Measurements from ENCODE around the gene TOR1A. TPM values are rescaled to one million over a fixed set of nuclear protein-coding genes. Genes with fewer than 3 reads are reported as not detected.

Gene TOR1A
- total RNA-seq = 10 to 100 TPM; 52.0 to 58.5 TPM

- H3K27ac Mint-ChIP-seq = peak within 1 kb of the TSS; percentile 83
- H3K36me3 Mint-ChIP-seq (ENCODE audit: low read depth) = peaks cover 24% of the 10 kb centered on the region
- H3K9me3 Mint-ChIP-seq = no peaks in the 10 kb centered on the region
- ChIA-PET CTCF (interaction anchor here (1.1 to 1.4 kb wide), 2 partner anchors 37 to 46 kb away, joined by 3 to 4 read pairs; no protein-coding TSS in a partner anchor), POLR2A (interaction anchor here (0.5 to 1.0 kb wide), 2 partner anchors 22 to 684 kb away, joined by 3 to 6 read pairs; no protein-coding TSS in a partner anchor)
- peak within 1 kb of the TSS; percentile 81 for H3K4me3 Mint-ChIP-seq
- H3K27me3 Mint-ChIP-seq = no peaks in the 10 kb centered on the region
- H3K4me1 Mint-ChIP-seq = peaks cover 19% of the 10 kb centered on the region
- peak; percentile 95 for DNase-seq
These were observed at the start of gene TOR1A for GRCh38 chr9:129823935-129824601. Gene TOR1A (minus strand): TSS chr9:129824136. CDS start chr9:129824085, 51 bp downstream.

- ChIA-PET CTCF (interaction anchor here (0.7 to 4.7 kb wide), 5 partner anchors 14 to 739 kb away, joined by 3 to 22 read pairs (median 4); partner anchors contain the start of gene GPR107), POLR2A (no interaction called here)
- Mint-ChIP-seq H3K27ac (peak overlapping the region; percentile 95), H3K4me3 (peak overlapping the region; percentile 6), H3K27me3 (no peaks in the 10 kb centered on the region), H3K9me3 (no peaks in the 10 kb centered on the region), H3K36me3 (ENCODE audit: low read depth) (peaks cover 73% of the 10 kb centered on the region), H3K4me1 (peaks cover 67% of the 10 kb centered on the region)
- no peak for DNase-seq
These were observed 47.1 kb upstream of the TOR1A start for GRCh38 chr9:129871046-129871445.

- Mint-ChIP-seq H3K27ac (peak overlapping the region; percentile 95), H3K9me3 (no peaks in the 10 kb centered on the region), H3K4me3 (peak overlapping the region; percentile 59), H3K27me3 (no peaks in the 10 kb centered on the region), H3K36me3 (ENCODE audit: low read depth) (peaks cover 77% of the 10 kb centered on the region), H3K4me1 (peaks cover 77% of the 10 kb centered on the region)
- ChIA-PET POLR2A (no interaction called here), CTCF (interaction anchor here (0.7 to 4.7 kb wide), 11 partner anchors 10 to 738 kb away, joined by 3 to 22 read pairs (median 6); partner anchors contain the start of genes GPR107 and TOR1A)
- DNase-seq = no peak
These were observed 45.9 kb upstream of the TOR1A start for GRCh38 chr9:129869585-129870501.

- Mint-ChIP-seq H3K36me3 (ENCODE audit: low read depth) (peaks cover 75% of the 10 kb centered on the region), H3K4me3 (peak overlapping the region; percentile 59), H3K9me3 (no peaks in the 10 kb centered on the region), H3K4me1 (peaks cover 84% of the 10 kb centered on the region), H3K27me3 (no peaks in the 10 kb centered on the region), H3K27ac (peak overlapping the region; percentile 95)
- ChIA-PET POLR2A (interaction anchor here (1.2 kb wide), 1 partner anchor 18 kb away, joined by 3 read pairs; no protein-coding TSS in a partner anchor), CTCF (interaction anchor here (0.6 to 4.7 kb wide), 7 partner anchors 11 to 351 kb away, joined by 3 to 22 read pairs (median 9); no protein-coding TSS in a partner anchor)
- DNase-seq = peak; percentile 94
These were observed 45.0 kb upstream of the TOR1A start for GRCh38 chr9:129868872-129869486.

- peaks cover 87% of the 10 kb centered on the region for H3K4me1 Mint-ChIP-seq
- peak overlapping the region; percentile 95 for H3K27ac Mint-ChIP-seq
- CTCF ChIA-PET = interaction anchor here (0.6 to 4.7 kb wide), 10 partner anchors 10 to 1515 kb away, joined by 3 to 22 read pairs (median 6); no protein-coding TSS in a partner anchor
- POLR2A ChIA-PET = interaction anchor here (1.2 kb wide), 1 partner anchor 19 kb away, joined by 3 read pairs; no protein-coding TSS in a partner anchor
- no peaks in the 10 kb centered on the region for H3K27me3 Mint-ChIP-seq
- H3K9me3 Mint-ChIP-seq = no peaks in the 10 kb centered on the region
- peaks cover 75% of the 10 kb centered on the region for H3K36me3 Mint-ChIP-seq (ENCODE audit: low read depth)
- DNase-seq = no peak
- peak overlapping the region; percentile 59 for H3K4me3 Mint-ChIP-seq
These were observed 44.3 kb upstream of the TOR1A start for GRCh38 chr9:129868023-129868871.

- H3K27ac Mint-ChIP-seq = peak overlapping the region; percentile 89
- ChIA-PET POLR2A (interaction anchor here (1.2 kb wide), 1 partner anchor 20 kb away, joined by 3 read pairs; no protein-coding TSS in a partner anchor), CTCF (interaction anchor here (0.6 to 4.7 kb wide), 10 partner anchors 10 to 1516 kb away, joined by 3 to 22 read pairs (median 8); partner anchors contain the start of gene TOR1B)
- no peak for DNase-seq
- no peak overlapping the region for H3K4me3 Mint-ChIP-seq
- peaks cover 93% of the 10 kb centered on the region for H3K4me1 Mint-ChIP-seq
- H3K36me3 Mint-ChIP-seq (ENCODE audit: low read depth) = peaks cover 76% of the 10 kb centered on the region
- no peaks in the 10 kb centered on the region for H3K9me3 Mint-ChIP-seq
- H3K27me3 Mint-ChIP-seq = no peaks in the 10 kb centered on the region
These were observed 43.4 kb upstream of the TOR1A start for GRCh38 chr9:129867136-129868022.

- peaks cover 76% of the 10 kb centered on the region for H3K36me3 Mint-ChIP-seq (ENCODE audit: low read depth)
- peak; percentile 76 for DNase-seq
- POLR2A ChIA-PET = no interaction called here
These were observed 42.6 kb upstream of the TOR1A start for GRCh38 chr9:129866394-129867135.

GRCh38 chr9:129865668-129866320, 41.9 kb upstream of the TOR1A start:
- peaks cover 77% of the 10 kb centered on the region for H3K36me3 Mint-ChIP-seq (ENCODE audit: low read depth)
- peaks cover 94% of the 10 kb centered on the region for H3K4me1 Mint-ChIP-seq
- ChIA-PET CTCF (interaction anchor here (0.9 to 3.1 kb wide), 4 partner anchors 10 to 177 kb away, joined by 3 to 9 read pairs (median 4); partner anchors contain the start of gene FNBP1), POLR2A (interaction anchor here (0.7 kb wide), 1 partner anchor 209 kb away, joined by 3 read pairs; no protein-coding TSS in a partner anchor)
- peak overlapping the region; percentile 35 for H3K4me3 Mint-ChIP-seq
- H3K27ac Mint-ChIP-seq = peak overlapping the region; percentile 89
- no peak for DNase-seq
- H3K27me3 Mint-ChIP-seq = no peaks in the 10 kb centered on the region
- H3K9me3 Mint-ChIP-seq = no peaks in the 10 kb centered on the region

More at GRCh38 chr9:129866394-129867135, 42.6 kb upstream of the TOR1A start:
- CTCF ChIA-PET = interaction anchor here (0.9 to 3.1 kb wide), 3 partner anchors 19 to 63 kb away, joined by 3 to 10 read pairs (median 9); partner anchors contain the start of gene TOR1B
- no peaks in the 10 kb centered on the region for H3K9me3 Mint-ChIP-seq
- no peaks in the 10 kb centered on the region for H3K27me3 Mint-ChIP-seq
- H3K4me3 Mint-ChIP-seq = peak overlapping the region; percentile 35
- peak overlapping the region; percentile 89 for H3K27ac Mint-ChIP-seq
- H3K4me1 Mint-ChIP-seq = peaks cover 94% of the 10 kb centered on the region

- Mint-ChIP-seq H3K27me3 (no peaks in the 10 kb centered on the region), H3K4me3 (peak overlapping the region; percentile 5), H3K9me3 (no peaks in the 10 kb centered on the region), H3K4me1 (peaks cover 91% of the 10 kb centered on the region), H3K27ac (peak overlapping the region; percentile 89), H3K36me3 (ENCODE audit: low read depth) (peaks cover 74% of the 10 kb centered on the region)
- ChIA-PET POLR2A (interaction anchor here (0.7 kb wide), 1 partner anchor 210 kb away, joined by 3 read pairs; no protein-coding TSS in a partner anchor), CTCF (interaction anchor here (0.9 to 3.1 kb wide), 7 partner anchors 10 to 177 kb away, joined by 3 to 9 read pairs (median 4); partner anchors contain the start of gene FNBP1)
- DNase-seq = no peak
These were observed 41.2 kb upstream of the TOR1A start for GRCh38 chr9:129864991-129865647.
